SU-DHL-6 (cell line): ENCODE data around the gene WDR90.

Experiments
- EZH2phosphoT487 ChIP-seq: fragments of 200-600 bp; sonication (generic), shearing (Covaris generic); conservative IDR thresholded peaks from 2 replicates; pipeline ENCODE4 v1.6.1; 2018; ENCODE audit warnings: mild to moderate bottlenecking, antibody characterized with exemption, low read length, moderate library complexity, mixed read lengths
- TF ChIP-seq, protein P1 (sequence below): fragments of 200-600 bp; sonication (generic); IDR thresholded peaks from one replicate; pipeline ENCODE4 v1.5.1; 2017; ENCODE audit warnings: antibody characterized with exemption, mild to moderate bottlenecking, low read length, moderate library complexity; ENCODE audit not compliant: insufficient read depth, poor library complexity, severe bottlenecking

DNA sequence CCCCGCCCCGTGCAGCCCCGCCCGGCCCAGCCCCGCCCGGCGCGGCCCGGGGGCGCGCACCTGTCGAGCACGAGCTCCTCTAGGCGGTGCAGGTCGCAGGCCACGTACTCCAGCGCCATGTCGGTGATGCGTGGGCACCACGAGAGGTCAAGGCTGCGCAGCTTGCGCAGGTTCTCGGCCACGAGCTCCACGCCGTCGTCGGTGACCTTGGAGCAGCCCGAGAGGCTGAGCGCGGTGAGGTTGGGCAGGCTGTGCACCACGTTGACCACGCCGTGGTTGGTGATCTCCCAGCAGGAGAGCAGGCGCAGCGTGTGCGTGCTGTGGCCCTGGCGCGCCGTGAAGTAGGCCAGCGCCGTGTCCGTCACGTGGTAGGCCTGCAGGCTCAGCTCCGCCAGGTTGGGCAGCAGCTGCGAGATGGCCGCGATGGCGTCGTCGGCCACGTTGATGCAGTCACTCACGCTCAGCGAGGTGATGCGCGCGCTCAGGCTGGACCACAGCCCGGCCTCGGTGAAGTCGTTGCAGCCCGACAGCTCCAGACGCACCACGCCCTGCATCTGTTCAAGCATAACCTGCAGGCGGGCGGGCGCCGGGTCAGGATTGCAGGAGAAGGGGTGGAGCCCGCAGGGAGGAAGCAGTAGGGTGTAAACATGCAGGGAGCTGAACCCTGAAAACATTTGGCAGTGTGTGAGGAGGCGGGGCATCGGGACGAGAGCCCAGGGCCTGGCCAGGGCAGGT, 46.4 kb downstream of the WDR90 start:
- TF ChIP-seq, protein P1, sequence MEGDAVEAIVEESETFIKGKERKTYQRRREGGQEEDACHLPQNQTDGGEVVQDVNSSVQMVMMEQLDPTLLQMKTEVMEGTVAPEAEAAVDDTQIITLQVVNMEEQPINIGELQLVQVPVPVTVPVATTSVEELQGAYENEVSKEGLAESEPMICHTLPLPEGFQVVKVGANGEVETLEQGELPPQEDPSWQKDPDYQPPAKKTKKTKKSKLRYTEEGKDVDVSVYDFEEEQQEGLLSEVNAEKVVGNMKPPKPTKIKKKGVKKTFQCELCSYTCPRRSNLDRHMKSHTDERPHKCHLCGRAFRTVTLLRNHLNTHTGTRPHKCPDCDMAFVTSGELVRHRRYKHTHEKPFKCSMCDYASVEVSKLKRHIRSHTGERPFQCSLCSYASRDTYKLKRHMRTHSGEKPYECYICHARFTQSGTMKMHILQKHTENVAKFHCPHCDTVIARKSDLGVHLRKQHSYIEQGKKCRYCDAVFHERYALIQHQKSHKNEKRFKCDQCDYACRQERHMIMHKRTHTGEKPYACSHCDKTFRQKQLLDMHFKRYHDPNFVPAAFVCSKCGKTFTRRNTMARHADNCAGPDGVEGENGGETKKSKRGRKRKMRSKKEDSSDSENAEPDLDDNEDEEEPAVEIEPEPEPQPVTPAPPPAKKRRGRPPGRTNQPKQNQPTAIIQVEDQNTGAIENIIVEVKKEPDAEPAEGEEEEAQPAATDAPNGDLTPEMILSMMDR, result no peak
- no peak for TF ChIP-seq EZH2phosphoT487
